ENCODE data around the gene ARHGAP4. TPM values are rescaled to one million over a fixed set of nuclear protein-coding genes. Genes with fewer than 3 reads are reported as not detected.
A peak's percentile ranks its signal among the peaks of the same experiment; 100 is the strongest.

The ARHGAP4 gene
- total RNA-seq, 4 donors from 2014 or later = 23.6 to 211 (median 57.6) TPM

DNA sequence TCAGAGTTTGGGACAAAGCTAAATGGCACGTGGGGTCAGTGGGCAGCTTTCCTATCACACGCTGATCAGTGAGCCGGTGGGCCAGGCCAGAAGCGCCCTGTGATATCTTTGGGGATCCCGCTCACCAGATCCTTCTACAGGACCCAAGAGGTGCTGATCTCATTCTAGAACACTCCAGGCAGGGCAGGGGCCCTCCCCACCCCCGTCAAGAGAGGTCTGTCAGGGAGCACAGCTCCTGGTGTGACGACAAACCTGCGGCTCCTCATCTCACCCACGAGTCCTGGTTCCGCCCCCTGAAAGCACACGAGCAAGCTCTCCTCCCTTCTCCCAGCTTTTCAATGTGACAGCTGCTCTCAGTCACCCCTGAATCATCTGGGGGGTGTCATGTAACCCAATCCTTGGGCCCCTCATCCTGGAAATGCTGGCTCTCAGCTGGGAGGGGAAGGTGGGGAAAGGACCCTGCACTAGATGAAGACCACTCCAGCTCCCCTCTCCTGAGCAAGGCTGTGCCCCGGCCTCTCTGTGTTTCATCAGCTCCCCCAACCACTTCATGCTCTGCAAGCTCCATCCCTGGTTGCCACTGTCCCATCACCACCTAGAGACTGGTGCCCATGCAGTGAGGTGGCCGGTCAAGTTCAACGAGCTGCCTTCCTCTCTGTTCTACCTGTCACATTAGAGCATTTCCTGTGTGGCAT lies 40.9 kb upstream of the ARHGAP4 start:
- no peak for DNase-seq
- peak overlapping the region; percentile 99 to 100 (median 99) for H3K27ac ChIP-seq
- peaks cover 0 to 41% (median 15%) of the 10 kb centered on the region in 4 donors for H3K4me1 ChIP-seq
- peak overlapping the region in 3 of 4 donors; percentile 20 to 70 (median 24) for H3K4me3 ChIP-seq
- no peak for TF ChIP-seq POLR2A (IDR thresholded peaks at IDR 0.05)
- no peaks in the 10 kb centered on the region for H3K9me3 ChIP-seq
- H3K36me3 ChIP-seq = peaks cover 0 to 18% (median 0%) of the 10 kb centered on the region in 3 donors
- H3K27me3 ChIP-seq = no peaks in the 10 kb centered on the region

GRCh38 chrX:153966283-153966688 lies 40.2 kb upstream of the ARHGAP4 start:
- no peak for TF ChIP-seq CTCF (IDR thresholded peaks at IDR 0.05)
- TF ChIP-seq POLR2A (IDR thresholded peaks at IDR 0.05) = no peak
- DNase-seq = no peak
- H3K27ac ChIP-seq = peak overlapping the region in 2 of 4 donors; percentile 99

GRCh38 chrX:153965406-153965805 lies 39.3 kb upstream of the ARHGAP4 start:
- H3K27ac ChIP-seq = no peak overlapping the region
- H3K27me3 ChIP-seq = no peaks in the 10 kb centered on the region
- TF ChIP-seq CTCF (IDR thresholded peaks at IDR 0.05) (no peak), POLR2A (IDR thresholded peaks at IDR 0.05) (no peak)
- H3K9me3 ChIP-seq = no peaks in the 10 kb centered on the region
- no peak overlapping the region for H3K4me3 ChIP-seq
- peaks cover 0 to 41% (median 15%) of the 10 kb centered on the region in 4 donors for H3K4me1 ChIP-seq
- peaks cover 0 to 34% (median 0%) of the 10 kb centered on the region in 3 donors for H3K36me3 ChIP-seq
- no peak for DNase-seq

More at GRCh38 chrX:153966283-153966688, 40.2 kb upstream of the ARHGAP4 start:
- H3K4me3 ChIP-seq = no peak overlapping the region
- no peaks in the 10 kb centered on the region for H3K27me3 ChIP-seq
- H3K36me3 ChIP-seq = peaks cover 0 to 25% (median 0%) of the 10 kb centered on the region in 3 donors
- H3K4me1 ChIP-seq = peaks cover 0 to 41% (median 15%) of the 10 kb centered on the region in 4 donors
- no peaks in the 10 kb centered on the region for H3K9me3 ChIP-seq

GRCh38 chrX:153964105-153964504 lies 38.0 kb upstream of the ARHGAP4 start:
- TF ChIP-seq POLR2A (IDR thresholded peaks at IDR 0.05) = no peak
- TF ChIP-seq CTCF (IDR thresholded peaks at IDR 0.05) = no peak
- Histone ChIP-seq H3K4me1 (peaks cover 0 to 35% (median 10%) of the 10 kb centered on the region in 4 donors), H3K36me3 (peaks cover 0 to 47% (median 0%) of the 10 kb centered on the region in 3 donors), H3K27me3 (no peaks in the 10 kb centered on the region), H3K4me3 (no peak overlapping the region), H3K27ac (no peak overlapping the region), H3K9me3 (no peaks in the 10 kb centered on the region)
- no peak for DNase-seq

DNA sequence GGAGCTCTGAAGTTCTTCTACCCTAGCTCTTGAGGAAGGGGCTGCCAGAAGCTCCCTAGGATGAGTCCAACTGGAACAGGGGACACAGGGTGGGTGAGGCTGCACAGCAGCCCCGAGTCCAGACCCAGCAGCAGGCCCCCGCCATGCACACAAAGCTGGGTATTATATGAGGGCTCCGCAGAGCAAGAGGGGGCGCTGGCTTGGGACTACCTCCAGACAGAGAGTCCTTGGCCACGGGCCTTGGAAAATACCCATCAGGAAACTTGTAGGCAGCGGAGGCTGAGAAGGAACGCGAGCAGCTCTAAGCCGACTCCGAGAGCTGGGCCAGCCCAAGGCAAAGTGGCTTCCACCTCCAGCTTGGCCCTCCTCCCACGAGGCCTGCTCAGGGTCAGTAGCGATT lies 37.5 kb upstream of the ARHGAP4 start:
- Histone ChIP-seq H3K4me1 (peaks cover 0 to 29% (median 10%) of the 10 kb centered on the region in 4 donors), H3K36me3 (peaks cover 0 to 53% (median 0%) of the 10 kb centered on the region in 3 donors)
- no peak for TF ChIP-seq POLR2A (IDR thresholded peaks at IDR 0.05)
- TF ChIP-seq CTCF (IDR thresholded peaks at IDR 0.05) = no peak

GRCh38 chrX:153961292-153961691 lies 35.2 kb upstream of the ARHGAP4 start:
- Histone ChIP-seq H3K27ac (no peak overlapping the region), H3K4me1 (peaks cover 0 to 8% (median 3%) of the 10 kb centered on the region in 4 donors), H3K4me3 (no peak overlapping the region), H3K27me3 (no peaks in the 10 kb centered on the region), H3K9me3 (no peaks in the 10 kb centered on the region), H3K36me3 (peaks cover 0 to 73% (median 0%) of the 10 kb centered on the region in 3 donors)
- TF ChIP-seq CTCF (IDR thresholded peaks at IDR 0.05) (no peak), POLR2A (IDR thresholded peaks at IDR 0.05) (no peak)
- DNase-seq = no peak

More for the DNA sequence above, 37.5 kb upstream of the ARHGAP4 start:
- no peak for DNase-seq
- Histone ChIP-seq H3K27me3 (no peaks in the 10 kb centered on the region), H3K4me3 (no peak overlapping the region), H3K9me3 (no peaks in the 10 kb centered on the region), H3K27ac (no peak overlapping the region)

Measured in Peyer's patch (tissue), 4 donors.